Fibroblast of villous mesenchyme (primary cell): ENCODE measurements around the gene BUD31. TPM values are rescaled to one million over a fixed set of nuclear protein-coding genes. Genes with fewer than 3 reads are reported as not detected.
"Not testable (repeated sequence)": the region's sequence is repeated elsewhere in the genome, so short reads cannot be mapped to it uniquely, and the experiment has no call there.

Experiments
- DNase-seq: peaks from one replicate; pipeline ENCODE4 v3.0.0-alpha.2; 2010; ENCODE audit warnings: low read depth
- H3K4me3 ChIP-seq: 2 replicates; pipeline ENCODE4 v1.5.1; 2011; ENCODE audit warnings: low read depth, mild to moderate bottlenecking, low read length
- CTCF ChIP-seq: IDR thresholded peaks from 2 replicates; pipeline ENCODE4 v1.5.1; 2012; ENCODE audit warnings: low read depth, mild to moderate bottlenecking, low read length; ENCODE audit not compliant: insufficient read depth
- total RNA-seq: library from RNA; depleted of rRNA; stranded (reverse); fragments of >200 nt; gene quantifications from 2 replicates; pipeline ENCODE4 v1.2.3, GENCODE V29; 2012

BUD31 gene
- total RNA-seq, 1 donor, result 101 TPM

- TF ChIP-seq CTCF, result no peak
- peak overlapping the region; percentile 96 for H3K4me3 ChIP-seq
- no peak for DNase-seq
Observed at GRCh38 chr7:99409806-99410205, 1.0 kb downstream of the BUD31 start.

GRCh38 chr7:99410635-99411034 lies 1.9 kb downstream of the BUD31 start:
- TF ChIP-seq CTCF, result no peak
- no peak for DNase-seq
- H3K4me3 ChIP-seq, result no peak overlapping the region

GRCh38 chr7:99415513-99416127 lies 6.9 kb downstream of the BUD31 start:
- not testable (repeated sequence) for H3K4me3 ChIP-seq
- peak; percentile 74 for TF ChIP-seq CTCF
- DNase-seq, result peak; percentile 64

GRCh38 chr7:99418260-99418659 lies 9.5 kb downstream of the BUD31 start:
- DNase-seq, result no peak
- H3K4me3 ChIP-seq, result no peak overlapping the region
- TF ChIP-seq CTCF, result no peak

GRCh38 chr7:99419323-99420021 lies 10.7 kb downstream of the BUD31 start:
- TF ChIP-seq CTCF, result no peak
- no peak overlapping the region for H3K4me3 ChIP-seq
- DNase-seq, result no peak

GRCh38 chr7:99420213-99420612 lies 11.4 kb downstream of the BUD31 start:
- no peak for TF ChIP-seq CTCF
- no peak overlapping the region for H3K4me3 ChIP-seq
- DNase-seq, result no peak
